Middle frontal gyrus (tissue), 1 donor: Measurements from ENCODE around the gene TAF8.
A peak's percentile ranks its signal among the peaks of the same experiment; 100 is the strongest.
"Not testable (repeated sequence)": the region's sequence is repeated elsewhere in the genome, so short reads cannot be mapped to it uniquely, and the experiment has no call there.

Source experiments
- DNase-seq: peaks from one replicate; pipeline ENCODE4 v3.0.0-alpha.2; 2015; ENCODE audit warnings: low spot score; ENCODE audit errors: extremely low spot score

The TAF8 gene, protein sequence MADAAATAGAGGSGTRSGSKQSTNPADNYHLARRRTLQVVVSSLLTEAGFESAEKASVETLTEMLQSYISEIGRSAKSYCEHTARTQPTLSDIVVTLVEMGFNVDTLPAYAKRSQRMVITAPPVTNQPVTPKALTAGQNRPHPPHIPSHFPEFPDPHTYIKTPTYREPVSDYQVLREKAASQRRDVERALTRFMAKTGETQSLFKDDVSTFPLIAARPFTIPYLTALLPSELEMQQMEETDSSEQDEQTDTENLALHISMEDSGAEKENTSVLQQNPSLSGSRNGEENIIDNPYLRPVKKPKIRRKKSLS

DNA sequence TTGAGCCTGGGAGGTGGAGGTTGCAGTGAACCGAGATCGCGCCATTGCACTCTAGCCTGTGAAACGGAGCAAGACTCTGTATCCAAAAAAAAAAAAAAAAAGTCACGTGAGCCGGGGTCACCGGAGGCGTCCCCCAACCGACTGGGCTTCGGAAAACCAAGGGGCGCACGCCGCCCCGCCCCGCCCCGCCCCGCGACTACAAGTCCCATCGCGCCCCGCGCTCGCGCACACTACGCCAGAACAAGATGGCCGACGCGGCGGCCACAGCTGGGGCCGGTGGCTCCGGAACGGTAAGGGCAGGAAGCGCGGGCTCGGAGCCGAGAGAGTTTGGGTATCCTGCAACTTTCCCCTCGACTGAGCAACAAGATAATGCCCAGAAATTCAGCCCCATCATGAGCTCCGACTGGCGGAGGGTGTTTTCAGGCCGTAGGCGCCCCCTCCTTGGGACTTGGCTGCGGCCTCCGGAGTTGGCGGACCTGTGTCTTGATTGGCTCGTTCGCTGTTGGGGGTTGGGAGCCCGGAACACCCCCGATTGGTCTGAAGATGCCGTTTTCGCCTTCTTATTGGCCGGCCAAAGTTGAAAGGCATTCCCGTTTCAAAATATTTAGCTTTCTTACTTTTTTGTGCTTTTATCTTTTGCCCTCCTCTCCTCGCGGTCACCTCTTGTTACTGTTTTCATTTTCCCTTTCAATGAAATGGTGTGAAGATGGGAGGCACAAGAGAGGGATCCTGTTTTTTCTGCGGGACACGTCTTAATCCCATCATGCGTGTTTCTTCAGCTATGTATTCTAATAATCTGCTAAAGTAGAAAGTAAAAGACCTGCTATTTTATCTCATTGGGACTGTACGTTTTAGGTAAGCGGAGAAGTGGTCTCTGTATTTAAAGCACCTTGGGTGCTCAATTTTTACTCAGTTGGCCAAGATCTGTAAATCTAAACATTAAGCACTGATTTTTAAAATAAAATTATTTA is at the start of gene TAF8:
Gene TAF8, plus strand, starts transcription at position 228 of the 971 bp plus-strand sequence. Its CDS starts 18 bp downstream, at position 246.
- peak; percentile 84 for DNase-seq

DNA sequence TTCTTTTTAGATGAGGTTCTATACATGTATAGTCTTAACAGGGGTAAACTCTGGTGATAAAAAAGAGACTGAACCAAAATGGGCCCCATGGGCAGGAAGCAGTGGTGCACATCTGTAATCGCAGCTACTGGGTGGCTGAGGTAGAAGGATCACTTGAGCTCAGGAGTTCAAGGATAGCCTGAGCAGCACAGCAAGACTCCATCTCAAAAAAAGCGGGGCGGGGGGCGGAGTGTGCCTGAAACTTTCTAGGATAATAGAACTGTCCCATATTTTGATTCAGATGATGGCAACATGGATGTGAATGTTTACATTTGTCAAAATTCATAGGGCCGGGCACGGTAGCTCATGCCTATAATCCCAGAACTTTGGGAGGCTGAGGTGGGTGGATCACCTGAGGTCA is 48.8 kb upstream of the TAF8 start:
- DNase-seq, result no peak

DNA sequence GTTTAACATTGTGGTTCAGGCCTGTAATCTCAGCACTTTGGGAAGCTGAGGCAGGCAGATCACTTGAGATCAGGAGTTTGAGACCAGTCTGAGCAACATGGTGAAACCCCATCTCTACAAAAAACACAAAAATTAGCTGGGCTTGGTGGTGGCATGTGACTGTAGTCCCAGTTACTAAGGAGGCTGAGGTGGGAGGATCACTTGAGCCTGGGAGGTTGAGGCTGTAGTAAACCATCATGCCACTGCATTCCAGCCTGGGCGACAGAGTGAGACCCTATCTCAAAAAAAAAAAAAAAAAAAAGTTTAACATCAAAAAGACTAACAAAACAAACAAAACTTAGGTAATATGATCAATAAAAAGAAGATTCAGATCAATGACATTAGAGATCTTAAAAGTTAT is 46.7 kb upstream of the TAF8 start:
- not testable (repeated sequence) for DNase-seq

DNA sequence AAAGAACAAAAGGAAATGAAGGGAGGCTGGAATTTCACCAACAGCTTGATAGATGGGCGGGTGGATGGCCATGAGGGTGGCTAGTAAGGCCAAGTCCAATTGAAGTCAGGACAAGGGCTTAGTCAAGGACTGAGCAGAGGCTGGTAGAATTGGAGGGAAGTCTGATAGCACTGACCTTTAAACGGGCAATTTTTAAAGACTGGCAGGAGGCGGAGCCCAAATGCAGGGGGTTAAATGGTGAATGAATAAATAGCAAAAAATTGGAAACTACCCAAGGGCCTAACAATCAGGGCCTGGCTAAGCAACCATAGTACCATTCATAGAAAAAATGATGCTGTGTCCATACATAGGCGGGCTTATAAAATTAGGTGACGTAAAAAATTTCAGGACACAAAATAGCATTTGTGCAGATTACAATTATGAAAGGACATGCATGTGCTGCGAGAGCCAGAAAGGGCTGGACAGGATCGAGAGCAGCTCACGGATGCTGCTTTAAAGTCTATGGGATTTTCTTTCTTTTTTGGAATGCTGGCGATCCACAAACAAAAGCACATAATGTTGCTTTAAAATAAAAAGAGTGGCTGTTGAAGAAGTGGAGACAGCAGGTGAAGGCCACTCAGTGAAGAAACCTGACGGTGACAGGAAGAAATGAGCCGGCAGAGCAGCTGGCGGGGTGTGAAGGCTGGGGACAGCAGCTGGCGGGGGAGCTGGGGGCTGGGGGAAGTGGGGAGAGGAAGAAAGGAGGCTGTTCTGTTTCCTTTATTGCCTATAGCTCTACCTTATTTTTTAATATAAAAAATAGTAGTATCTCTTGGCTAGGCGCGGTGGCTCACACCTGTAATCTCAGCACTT is 42.8 kb upstream of the TAF8 start:
- no peak for DNase-seq

DNA sequence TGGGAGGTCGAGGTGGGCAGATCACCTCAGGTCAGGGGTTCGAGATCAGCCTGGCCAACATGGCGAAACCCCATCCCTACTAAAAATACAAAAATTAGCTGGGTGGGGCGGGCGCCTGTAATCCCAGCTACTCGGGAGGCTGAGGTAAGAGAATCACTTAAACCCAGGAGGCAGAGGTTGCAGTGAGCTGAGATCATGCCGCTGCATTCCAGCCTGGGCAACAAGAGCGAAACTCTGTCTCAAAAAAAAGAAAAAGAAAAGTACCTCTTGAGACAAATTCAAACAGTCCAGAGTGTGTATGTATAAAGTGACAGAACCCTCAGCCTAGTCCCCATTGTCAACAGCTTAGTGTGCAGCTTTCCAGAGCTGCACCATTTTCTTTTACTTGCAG is 42.2 kb upstream of the TAF8 start:
- DNase-seq, result not testable (repeated sequence)

DNA sequence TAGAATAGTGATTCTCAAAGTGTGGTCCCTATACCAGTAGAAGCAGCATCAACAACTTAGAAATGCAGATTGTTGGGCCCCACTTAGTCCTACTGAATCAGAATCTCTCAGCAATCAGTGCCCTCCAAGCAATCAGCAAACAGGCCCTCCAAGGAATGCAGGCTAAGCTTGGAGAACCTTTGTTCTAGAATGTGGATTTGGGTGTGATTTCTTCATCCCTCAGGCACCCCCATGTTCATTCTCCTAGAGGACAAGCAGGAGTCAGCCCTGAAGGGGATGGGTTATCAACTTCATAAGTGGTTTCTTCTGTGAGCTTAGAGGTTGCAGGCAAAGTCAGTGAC is 40.5 kb upstream of the TAF8 start:
- DNase-seq, result no peak

DNA sequence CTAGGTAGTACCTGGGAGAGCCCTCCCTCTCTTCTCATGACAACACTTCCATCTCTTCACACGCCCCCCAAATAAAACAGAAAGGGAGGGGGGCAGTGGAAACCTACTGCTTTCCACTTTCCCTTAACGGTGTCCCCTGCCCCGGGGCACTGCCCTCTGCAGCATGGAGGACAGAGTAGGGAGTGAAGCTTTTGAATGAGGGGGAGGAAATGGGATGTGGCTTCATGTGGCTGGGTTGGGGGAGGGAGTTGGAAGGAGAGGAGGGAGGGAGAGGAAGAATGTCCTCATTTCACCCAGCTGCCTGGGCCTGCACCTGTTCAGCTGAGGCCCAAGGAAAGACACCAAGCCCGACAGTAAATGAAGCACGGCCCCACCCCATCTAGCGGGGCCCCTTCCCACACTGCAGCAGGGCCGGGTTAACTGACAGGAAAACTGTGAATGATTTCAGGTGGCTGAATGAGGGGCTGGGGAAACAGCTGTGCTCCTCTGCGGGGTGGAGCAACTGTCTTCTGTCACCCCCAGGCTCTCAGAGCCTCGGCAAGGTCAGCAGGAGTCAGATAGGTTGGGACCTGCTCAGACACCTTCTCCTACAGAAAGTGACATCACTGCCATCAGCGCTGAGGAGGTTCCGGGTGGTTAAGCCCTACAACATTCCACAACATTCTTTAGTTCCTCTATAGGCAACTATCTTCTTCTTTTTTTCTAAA is 40.0 kb upstream of the TAF8 start:
- DNase-seq, result no peak

DNA sequence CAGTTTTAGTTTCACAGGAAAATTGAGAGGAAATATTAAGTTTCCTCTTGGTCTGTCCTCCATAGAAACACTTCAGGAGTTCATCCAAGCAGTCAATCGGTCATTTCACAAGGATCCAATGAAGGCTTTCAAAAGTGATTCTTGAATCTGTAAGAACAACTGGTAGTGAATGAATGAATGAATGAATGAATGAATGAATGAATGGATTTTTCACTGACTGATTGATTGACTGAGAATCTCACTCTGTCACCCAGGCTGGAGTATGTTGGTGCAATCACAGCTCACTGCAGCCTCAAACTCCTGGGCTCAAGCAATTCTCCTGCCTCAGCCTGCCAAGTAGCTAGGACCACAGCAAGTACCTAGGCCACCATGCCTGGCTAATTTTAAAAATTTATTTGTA is 39.4 kb upstream of the TAF8 start:
- no peak for DNase-seq

DNA sequence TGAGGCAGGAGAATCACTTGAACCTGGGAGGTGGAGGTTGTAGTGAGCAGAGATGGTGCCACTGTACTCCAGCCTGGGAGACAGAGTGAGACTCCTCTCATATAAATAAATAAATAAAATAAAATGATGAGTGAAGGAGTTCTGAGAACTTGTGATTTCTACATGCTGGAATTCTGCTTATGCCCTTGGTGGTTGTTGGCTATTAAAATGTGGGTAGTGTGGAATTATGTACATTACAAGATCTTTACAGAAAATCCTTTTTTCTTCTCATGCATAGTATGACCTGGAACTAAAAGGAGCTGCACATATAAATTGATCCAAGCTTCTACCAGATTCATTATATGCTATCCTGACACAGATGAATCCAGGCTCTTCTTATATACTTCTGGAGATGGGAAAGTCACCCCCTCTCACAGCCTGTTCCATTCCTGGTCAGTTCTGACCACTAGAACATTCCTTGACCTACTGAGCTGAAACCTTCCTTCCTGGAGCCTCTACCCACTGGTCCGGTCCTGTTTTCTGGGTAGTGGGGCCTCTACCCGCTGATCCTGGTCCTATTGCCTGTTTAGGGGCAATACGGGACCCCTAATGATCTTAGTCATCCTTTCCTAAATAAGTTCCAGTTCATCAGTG is 37.7 kb upstream of the TAF8 start:
- DNase-seq, result no peak

DNA sequence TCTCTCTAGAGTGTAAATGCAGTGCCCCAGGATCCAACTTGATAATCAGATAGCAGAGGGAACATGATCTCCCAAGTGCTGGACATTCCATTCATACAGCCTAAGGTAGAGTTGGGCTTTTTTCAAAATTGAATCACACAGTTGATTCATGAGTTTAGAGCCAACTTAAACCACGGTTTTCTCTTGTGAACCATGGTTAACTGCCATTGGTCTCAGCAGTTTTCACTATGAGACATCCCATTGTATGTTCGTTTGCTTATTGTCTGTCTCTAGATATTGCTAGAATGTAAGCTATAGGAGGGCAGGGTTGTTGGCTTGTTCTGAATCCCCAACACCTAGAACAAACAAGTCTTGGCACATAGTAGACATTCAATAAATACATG is 37.2 kb upstream of the TAF8 start:
- no peak for DNase-seq

DNA sequence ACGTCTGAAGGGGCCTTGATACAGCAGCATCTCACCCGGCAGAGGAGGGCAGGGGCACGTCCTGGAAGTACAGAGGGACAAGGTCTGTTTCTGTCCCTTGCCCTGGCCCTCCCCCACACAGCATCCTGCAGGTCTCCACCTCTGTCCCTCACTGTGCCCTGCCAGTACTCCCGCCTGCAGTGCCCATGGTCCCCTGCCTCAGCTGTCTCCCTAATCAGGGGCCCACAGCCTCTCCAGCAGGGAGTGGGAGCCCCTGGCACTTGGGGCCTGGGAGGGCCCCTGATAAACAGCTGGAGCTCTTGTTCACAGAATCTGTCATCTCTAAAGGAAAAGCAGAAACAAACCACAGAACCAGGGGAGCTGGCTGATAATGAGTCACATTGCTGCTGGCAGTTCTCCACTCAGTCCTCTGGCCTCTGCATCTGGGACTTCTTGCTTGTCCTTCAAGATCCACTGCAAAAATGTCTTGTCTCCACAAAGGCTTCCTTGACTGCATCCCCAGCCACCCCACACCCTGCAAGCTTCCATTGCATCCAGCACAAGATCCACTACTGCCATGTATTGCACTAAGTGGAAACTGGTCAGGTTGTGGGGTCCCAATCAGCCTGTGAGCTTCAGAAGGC is 33.2 kb upstream of the TAF8 start:
- DNase-seq, result no peak

DNA sequence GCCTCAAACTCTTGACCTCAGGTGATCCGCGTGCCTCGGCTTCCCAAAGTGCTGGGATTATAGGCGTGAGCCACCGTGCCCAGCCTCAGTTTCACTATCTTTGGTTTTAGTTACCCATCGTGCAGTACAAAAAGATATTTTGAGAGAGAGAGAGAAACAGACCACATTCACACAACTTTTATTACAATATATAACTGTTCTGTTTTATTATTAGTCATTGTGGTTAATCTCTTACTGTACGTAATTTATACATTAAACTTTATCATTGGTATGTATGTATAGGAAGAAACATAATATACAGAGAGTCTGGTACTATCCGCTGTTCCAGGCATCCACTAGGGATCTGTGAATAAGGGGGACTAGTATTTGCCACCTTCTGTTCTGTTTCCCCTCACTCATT is 29.4 kb upstream of the TAF8 start:
- no peak for DNase-seq

DNA sequence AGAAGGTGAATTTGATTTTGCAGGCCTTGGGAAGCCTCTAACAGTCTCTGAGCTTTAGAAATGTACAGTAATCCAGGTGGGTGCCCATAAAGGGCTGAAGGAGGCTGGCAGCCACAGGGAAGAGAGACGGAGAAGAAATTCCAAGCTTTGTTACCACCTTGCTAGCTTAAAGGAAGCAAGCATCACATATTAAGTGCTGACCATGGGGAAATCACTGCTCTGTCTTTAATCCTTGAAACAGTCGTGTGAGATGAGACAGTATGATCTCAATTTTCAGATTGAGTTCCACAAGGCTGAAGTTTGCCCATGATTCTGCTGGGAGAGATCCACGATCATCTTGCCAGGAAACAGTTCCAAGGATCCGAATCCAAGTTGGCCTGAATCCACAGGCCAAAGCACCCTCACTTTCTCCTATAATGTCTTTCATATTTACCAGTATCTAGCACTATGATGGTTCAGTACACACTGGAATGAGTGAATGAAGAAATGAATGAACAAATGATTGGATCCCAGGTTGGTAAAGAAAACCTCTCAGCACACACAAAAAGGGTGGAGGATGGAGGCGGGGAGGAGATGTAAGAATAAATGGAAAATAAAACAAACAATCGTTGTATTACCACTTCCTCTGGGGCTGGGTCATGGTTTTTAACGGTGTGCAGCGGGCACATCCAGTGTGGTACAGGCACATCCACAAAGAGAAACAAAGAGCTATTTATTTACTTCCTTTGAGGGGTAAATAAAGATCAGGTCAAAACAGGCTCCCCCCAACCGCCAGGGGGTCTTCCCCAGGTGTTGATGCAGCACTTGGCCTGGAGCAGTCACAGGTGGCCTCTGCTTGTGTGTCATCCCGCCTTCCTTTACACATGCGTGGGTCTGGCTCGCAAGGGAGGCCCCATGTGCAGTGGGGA is 28.2 kb upstream of the TAF8 start:
- DNase-seq, result no peak

DNA sequence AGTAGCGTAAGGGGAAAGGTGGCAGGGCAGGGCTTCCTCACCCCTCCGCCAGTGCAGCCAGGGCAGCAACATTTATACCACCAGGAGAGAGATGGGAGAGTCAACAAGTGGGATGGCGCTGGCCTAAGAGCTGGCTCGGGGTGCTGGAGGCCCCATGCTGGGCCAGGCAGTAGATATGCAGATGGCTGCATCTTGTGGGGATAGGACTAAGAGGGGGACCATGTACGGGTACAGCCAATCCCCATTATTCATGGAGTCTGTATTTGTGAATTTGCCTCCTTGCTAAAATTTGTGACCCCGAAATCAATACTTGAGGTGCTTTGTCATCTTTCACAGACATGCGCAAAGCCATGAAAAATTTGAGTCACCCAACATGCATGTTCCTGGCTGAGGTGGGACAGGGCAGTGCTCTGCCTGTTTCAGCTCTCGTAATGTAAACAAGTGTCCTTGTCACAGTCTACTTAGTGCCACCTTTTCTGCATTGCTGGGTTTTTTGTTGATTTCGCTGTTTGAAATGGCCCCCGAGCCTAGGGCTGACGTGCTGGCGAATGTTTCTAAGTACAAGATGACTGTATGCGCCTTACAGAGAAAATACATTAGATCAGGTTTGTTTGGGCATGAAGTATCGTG is 27.5 kb upstream of the TAF8 start:
- no peak for DNase-seq

DNA sequence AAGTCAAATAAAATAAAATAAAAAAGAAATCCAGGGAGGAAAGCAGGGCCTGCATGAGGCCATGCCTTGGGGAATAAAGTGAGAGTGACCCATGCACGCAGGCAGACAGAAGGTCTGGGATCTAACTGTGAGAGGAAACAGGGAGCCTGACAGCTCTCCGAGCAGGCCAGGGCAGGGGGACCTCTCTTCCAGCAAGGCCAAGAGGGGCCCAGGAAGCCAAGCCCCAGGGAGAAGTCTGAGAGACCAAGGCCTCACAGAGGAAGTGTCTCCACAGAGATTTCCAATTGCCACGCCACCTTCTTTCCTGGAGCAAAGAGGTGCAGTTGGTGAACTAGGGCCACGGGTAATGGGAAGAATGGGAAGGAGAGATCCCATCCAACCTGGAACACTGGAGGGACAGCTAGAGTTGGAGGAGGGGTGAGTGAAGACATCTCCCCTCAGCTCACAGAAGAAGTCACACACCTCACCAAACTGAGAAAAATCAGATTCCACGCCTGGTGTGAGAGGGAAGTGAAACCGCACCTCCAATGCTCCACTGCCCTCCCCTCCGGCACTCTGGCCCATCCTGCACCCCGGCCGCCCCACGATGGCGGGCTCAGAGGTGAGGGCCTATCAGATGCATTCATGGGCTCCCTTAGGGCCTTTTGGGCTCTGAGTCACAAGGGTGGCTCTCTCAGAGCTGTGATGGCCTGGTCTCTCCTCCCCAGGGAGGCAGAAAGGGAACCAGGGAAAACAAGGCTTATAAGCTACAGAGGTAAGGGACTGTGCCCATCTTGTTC is 25.1 kb upstream of the TAF8 start:
- no peak for DNase-seq

DNA sequence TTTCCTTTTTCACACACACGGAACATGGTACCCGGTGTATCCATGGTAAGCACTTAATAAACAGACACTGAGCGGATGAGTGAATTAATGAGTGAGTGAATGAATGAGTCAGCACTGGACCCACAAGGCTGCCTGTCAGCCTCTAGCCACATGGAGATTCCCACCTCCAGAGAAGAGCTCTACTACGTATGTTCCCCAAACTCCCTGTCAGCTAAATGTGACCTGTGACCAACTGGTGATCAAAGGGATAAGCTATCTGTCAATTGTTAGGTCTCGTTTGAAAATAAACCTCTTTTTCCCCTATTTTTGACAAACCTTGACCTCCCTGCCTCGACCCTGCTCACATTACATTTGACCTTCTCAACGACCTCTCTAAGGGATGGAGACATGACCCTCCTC is 24.5 kb upstream of the TAF8 start:
- no peak for DNase-seq

DNA sequence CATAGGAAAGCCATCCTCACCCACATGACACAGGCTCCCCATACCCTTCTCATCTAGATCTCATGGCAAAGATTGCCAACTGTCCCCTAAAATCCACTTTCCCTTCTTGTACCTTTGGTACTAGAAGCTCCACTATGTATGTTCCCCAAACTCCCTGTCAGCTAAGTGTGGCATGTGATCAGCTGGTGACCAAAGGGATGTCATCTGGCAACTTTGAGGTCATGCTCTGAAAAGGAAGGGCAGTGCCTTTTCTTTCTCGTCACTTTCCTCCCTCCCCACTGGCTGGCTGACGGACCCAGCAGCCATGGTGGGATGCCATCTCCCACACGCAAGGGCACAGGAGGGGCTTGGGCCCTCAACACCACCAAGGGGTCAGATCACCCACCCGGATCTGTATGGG is 23.8 kb upstream of the TAF8 start:
- no peak for DNase-seq
